ENCODE data around the gene ARHGAP8.
A peak's percentile ranks its signal among the peaks of the same experiment; 100 is the strongest.

The ARHGAP8 gene

GRCh38 chr22:44889255-44889878, 137.0 kb downstream of the ARHGAP8 start:
- Histone ChIP-seq H3K4me3 (ENCODE audit: low read length in 2 of 2) (no peak overlapping the region), H4K91ac (ENCODE audit: low read depth, low read length, poor library complexity) (no peak overlapping the region), H2AFZ (ENCODE audit: low read length) (no peak overlapping the region), H2BK5ac (ENCODE audit: low read length) (no peak overlapping the region), H2BK15ac (ENCODE audit: low read length) (no peak overlapping the region), H3K27me3 (ENCODE audit: control insufficient read depth in 3 of 3, insufficient read depth in 3 of 3, low read depth in 1 of 3, low read length in 3 of 3) (no peaks in the 10 kb centered on the region), H3K4me2 (ENCODE audit: insufficient read depth, low read length, poor library complexity, severe bottlenecking) (no peak overlapping the region), H4K8ac (ENCODE audit: low read depth, low read length) (no peak overlapping the region), H3K9me3 (replicated peaks in 1 of 2; ENCODE audit: control insufficient read depth in 2 of 2, insufficient read depth in 1 of 2, low read depth in 1 of 2, low read length in 2 of 2) (peaks cover 0 to 4% of the 10 kb centered on the region in 2 donors), H3K4ac (ENCODE audit: low read length) (no peak overlapping the region), H2BK12ac (ENCODE audit: low read length) (no peak overlapping the region), H2AK5ac (ENCODE audit: low read depth, low read length) (no peak overlapping the region), H3K14ac (ENCODE audit: low read length) (peak overlapping the region; percentile 31), H3K18ac (ENCODE audit: low read length) (no peak overlapping the region), H3K9ac (ENCODE audit: low read depth, low read length, poor library complexity) (no peak overlapping the region), H3K36me3 (replicated peaks in 1 of 2; ENCODE audit: control insufficient read depth in 2 of 2, insufficient read depth in 2 of 2, low read length in 2 of 2) (peaks cover 48 to 95% of the 10 kb centered on the region in 2 donors), H3K23ac (ENCODE audit: low read depth, low read length, poor library complexity) (no peak overlapping the region), H3K79me1 (ENCODE audit: low read depth, low read length) (peaks cover 15% of the 10 kb centered on the region), H3K27ac (replicated peaks; ENCODE audit: low read length) (no peak overlapping the region), H2BK120ac (ENCODE audit: low read depth, low read length) (no peak overlapping the region), H3K4me1 (ENCODE audit: control insufficient read depth in 2 of 2, insufficient read depth in 1 of 2, low read depth in 1 of 2, low read length in 2 of 2) (peaks cover 0 to 4% of the 10 kb centered on the region in 2 donors)
- WGBS, 2 donors (ENCODE audit: extremely low coverage in 2 of 2, insufficient read length in 2 of 2, insufficient replicate concordance in 1 of 2): no CpG with 5 or more reads among the region's 14 CpGs
- no peak for DNase-seq (ENCODE audit: low spot score)

GRCh38 chr22:44890416-44891292, 138.3 kb downstream of the ARHGAP8 start:
- no peak overlapping the region for H3K18ac ChIP-seq (ENCODE audit: low read length)
- H3K14ac ChIP-seq (ENCODE audit: low read length): no peak overlapping the region
- H4K8ac ChIP-seq (ENCODE audit: low read depth, low read length): peak overlapping the region; percentile 9
- H2BK120ac ChIP-seq (ENCODE audit: low read depth, low read length): no peak overlapping the region
- H2BK5ac ChIP-seq (ENCODE audit: low read length): no peak overlapping the region
- peaks cover 8% of the 10 kb centered on the region for H3K79me1 ChIP-seq (ENCODE audit: low read depth, low read length)
- H2AFZ ChIP-seq (ENCODE audit: low read length): no peak overlapping the region
- no CpG with 5 or more reads among the region's 20 CpGs for WGBS, 2 donors (ENCODE audit: extremely low coverage in 2 of 2, insufficient read length in 2 of 2, insufficient replicate concordance in 1 of 2)
- no peak overlapping the region for H3K4me2 ChIP-seq (ENCODE audit: insufficient read depth, low read length, poor library complexity, severe bottlenecking)
- no peak overlapping the region for H2BK15ac ChIP-seq (ENCODE audit: low read length)
- H3K23ac ChIP-seq (ENCODE audit: low read depth, low read length, poor library complexity): peak overlapping the region; percentile 75
- no peak overlapping the region for H3K27ac ChIP-seq (replicated peaks; ENCODE audit: low read length)
- H2BK12ac ChIP-seq (ENCODE audit: low read length): no peak overlapping the region
- H3K4me3 ChIP-seq (ENCODE audit: low read length in 2 of 2): peak overlapping the region in 1 of 2 donors; percentile 53
- peak overlapping the region; percentile 37 for H3K9ac ChIP-seq (ENCODE audit: low read depth, low read length, poor library complexity)
- H4K91ac ChIP-seq (ENCODE audit: low read depth, low read length, poor library complexity): no peak overlapping the region
- H3K36me3 ChIP-seq (replicated peaks in 1 of 2; ENCODE audit: control insufficient read depth in 2 of 2, insufficient read depth in 2 of 2, low read length in 2 of 2): peaks cover 44 to 95% of the 10 kb centered on the region in 2 donors
- DNase-seq (ENCODE audit: low spot score): no peak
- peaks cover 0 to 7% of the 10 kb centered on the region in 2 donors for H3K4me1 ChIP-seq (ENCODE audit: control insufficient read depth in 2 of 2, insufficient read depth in 1 of 2, low read depth in 1 of 2, low read length in 2 of 2)
- H3K4ac ChIP-seq (ENCODE audit: low read length): peak overlapping the region; percentile 7
- H3K9me3 ChIP-seq (replicated peaks in 1 of 2; ENCODE audit: control insufficient read depth in 2 of 2, insufficient read depth in 1 of 2, low read depth in 1 of 2, low read length in 2 of 2): peaks cover 0 to 2% of the 10 kb centered on the region in 2 donors
- no peak overlapping the region for H2AK5ac ChIP-seq (ENCODE audit: low read depth, low read length)
- no peaks in the 10 kb centered on the region for H3K27me3 ChIP-seq (ENCODE audit: control insufficient read depth in 3 of 3, insufficient read depth in 3 of 3, low read depth in 1 of 3, low read length in 3 of 3)

GRCh38 chr22:44891293-44891747, 138.9 kb downstream of the ARHGAP8 start:
- H3K9ac ChIP-seq (ENCODE audit: low read depth, low read length, poor library complexity): no peak overlapping the region
- no peak overlapping the region for H3K18ac ChIP-seq (ENCODE audit: low read length)
- no peak for DNase-seq (ENCODE audit: low spot score)
- no CpG with 5 or more reads among the region's 11 CpGs for WGBS, 2 donors (ENCODE audit: extremely low coverage in 2 of 2, insufficient read length in 2 of 2, insufficient replicate concordance in 1 of 2)
- H2BK5ac ChIP-seq (ENCODE audit: low read length): no peak overlapping the region
- no peak overlapping the region for H3K27ac ChIP-seq (replicated peaks; ENCODE audit: low read length)
- H3K4me2 ChIP-seq (ENCODE audit: insufficient read depth, low read length, poor library complexity, severe bottlenecking): no peak overlapping the region
- no peak overlapping the region for H2BK12ac ChIP-seq (ENCODE audit: low read length)
- peak overlapping the region; percentile 75 for H3K23ac ChIP-seq (ENCODE audit: low read depth, low read length, poor library complexity)
- H3K4ac ChIP-seq (ENCODE audit: low read length): no peak overlapping the region
- peaks cover 0 to 7% of the 10 kb centered on the region in 2 donors for H3K4me1 ChIP-seq (ENCODE audit: control insufficient read depth in 2 of 2, insufficient read depth in 1 of 2, low read depth in 1 of 2, low read length in 2 of 2)
- no peak overlapping the region for H2BK15ac ChIP-seq (ENCODE audit: low read length)
- H3K79me1 ChIP-seq (ENCODE audit: low read depth, low read length): peaks cover 8% of the 10 kb centered on the region
- H2AK5ac ChIP-seq (ENCODE audit: low read depth, low read length): no peak overlapping the region
- no peaks in the 10 kb centered on the region for H3K9me3 ChIP-seq (replicated peaks in 1 of 2; ENCODE audit: control insufficient read depth in 2 of 2, insufficient read depth in 1 of 2, low read depth in 1 of 2, low read length in 2 of 2)
- no peak overlapping the region for H3K14ac ChIP-seq (ENCODE audit: low read length)
- no peaks in the 10 kb centered on the region for H3K27me3 ChIP-seq (ENCODE audit: control insufficient read depth in 3 of 3, insufficient read depth in 3 of 3, low read depth in 1 of 3, low read length in 3 of 3)
- H4K8ac ChIP-seq (ENCODE audit: low read depth, low read length): no peak overlapping the region
- H3K36me3 ChIP-seq (replicated peaks in 1 of 2; ENCODE audit: control insufficient read depth in 2 of 2, insufficient read depth in 2 of 2, low read length in 2 of 2): peaks cover 39 to 95% of the 10 kb centered on the region in 2 donors
- no peak overlapping the region for H2BK120ac ChIP-seq (ENCODE audit: low read depth, low read length)
- H3K4me3 ChIP-seq (ENCODE audit: low read length in 2 of 2): no peak overlapping the region
- no peak overlapping the region for H2AFZ ChIP-seq (ENCODE audit: low read length)
- no peak overlapping the region for H4K91ac ChIP-seq (ENCODE audit: low read depth, low read length, poor library complexity)

- no peak overlapping the region for H2BK15ac ChIP-seq (ENCODE audit: low read length)
- peaks cover 8% of the 10 kb centered on the region for H3K79me1 ChIP-seq (ENCODE audit: low read depth, low read length)
- no peak for DNase-seq (ENCODE audit: low spot score)
- no peak overlapping the region for H3K18ac ChIP-seq (ENCODE audit: low read length)
- H4K91ac ChIP-seq (ENCODE audit: low read depth, low read length, poor library complexity): no peak overlapping the region
- no peak overlapping the region for H2AFZ ChIP-seq (ENCODE audit: low read length)
- H3K14ac ChIP-seq (ENCODE audit: low read length): no peak overlapping the region
- no peak overlapping the region for H3K4me3 ChIP-seq (ENCODE audit: low read length in 2 of 2)
- no peak overlapping the region for H3K4me2 ChIP-seq (ENCODE audit: insufficient read depth, low read length, poor library complexity, severe bottlenecking)
- H3K23ac ChIP-seq (ENCODE audit: low read depth, low read length, poor library complexity): peak overlapping the region; percentile 51
- peak overlapping the region; percentile 51 for H3K9ac ChIP-seq (ENCODE audit: low read depth, low read length, poor library complexity)
- peaks cover 39 to 96% of the 10 kb centered on the region in 2 donors for H3K36me3 ChIP-seq (replicated peaks in 1 of 2; ENCODE audit: control insufficient read depth in 2 of 2, insufficient read depth in 2 of 2, low read length in 2 of 2)
- no CpG with 5 or more reads among the region's 11 CpGs for WGBS, 2 donors (ENCODE audit: extremely low coverage in 2 of 2, insufficient read length in 2 of 2, insufficient replicate concordance in 1 of 2)
- H3K4ac ChIP-seq (ENCODE audit: low read length): no peak overlapping the region
- no peak overlapping the region for H3K27ac ChIP-seq (replicated peaks; ENCODE audit: low read length)
- H3K27me3 ChIP-seq (ENCODE audit: control insufficient read depth in 3 of 3, insufficient read depth in 3 of 3, low read depth in 1 of 3, low read length in 3 of 3): no peaks in the 10 kb centered on the region
- no peak overlapping the region for H2AK5ac ChIP-seq (ENCODE audit: low read depth, low read length)
- H4K8ac ChIP-seq (ENCODE audit: low read depth, low read length): no peak overlapping the region
- no peak overlapping the region for H2BK120ac ChIP-seq (ENCODE audit: low read depth, low read length)
- no peak overlapping the region for H2BK12ac ChIP-seq (ENCODE audit: low read length)
- H2BK5ac ChIP-seq (ENCODE audit: low read length): no peak overlapping the region
- H3K9me3 ChIP-seq (replicated peaks in 1 of 2; ENCODE audit: control insufficient read depth in 2 of 2, insufficient read depth in 1 of 2, low read depth in 1 of 2, low read length in 2 of 2): no peaks in the 10 kb centered on the region
- H3K4me1 ChIP-seq (ENCODE audit: control insufficient read depth in 2 of 2, insufficient read depth in 1 of 2, low read depth in 1 of 2, low read length in 2 of 2): peaks cover 0 to 7% of the 10 kb centered on the region in 2 donors
Observed at GRCh38 chr22:44891791-44892190, 139.4 kb downstream of the ARHGAP8 start.

All from neuronal stem cell (in vitro differentiated cells).